GM10266 (cell line): ENCODE results near the gene PI4K2B.
"Not testable (repeated sequence)": the region's sequence is repeated elsewhere in the genome, so short reads cannot be mapped to it uniquely, and the experiment has no call there.

ENCODE experiments used
- DNase-seq: peaks from one replicate; pipeline ENCODE4 v3.0.0; 2012; ENCODE audit errors: extremely low spot score
- TF ChIP-seq, protein P1 (sequence below): IDR thresholded peaks from 2 replicates; pipeline ENCODE4 v1.5.1; 2012; ENCODE audit warnings: mild to moderate bottlenecking, low read depth; ENCODE audit not compliant: control insufficient read depth, insufficient read depth; ENCODE audit errors: missing control alignments

Gene PI4K2B

DNA sequence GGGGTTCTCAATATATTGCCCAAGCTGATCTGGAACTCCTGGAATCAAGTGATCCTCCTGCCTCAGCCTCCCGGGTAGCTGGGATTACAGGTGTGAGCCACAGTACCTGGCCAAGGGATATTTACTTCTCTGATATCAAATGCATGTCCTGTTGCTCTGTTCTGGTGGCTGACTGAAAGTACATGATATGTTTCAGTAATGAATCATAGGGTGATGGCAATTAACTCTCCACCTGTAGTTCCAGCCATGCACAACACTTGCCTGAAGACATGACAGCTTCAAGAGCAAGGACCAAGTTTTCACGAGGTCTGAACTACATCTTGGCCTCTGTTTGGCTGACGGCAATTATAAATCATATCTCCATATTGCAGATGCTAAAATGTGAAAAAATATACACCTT, 87.9 kb downstream of the PI4K2B start:
- DNase-seq: no peak
- TF ChIP-seq, protein P1, sequence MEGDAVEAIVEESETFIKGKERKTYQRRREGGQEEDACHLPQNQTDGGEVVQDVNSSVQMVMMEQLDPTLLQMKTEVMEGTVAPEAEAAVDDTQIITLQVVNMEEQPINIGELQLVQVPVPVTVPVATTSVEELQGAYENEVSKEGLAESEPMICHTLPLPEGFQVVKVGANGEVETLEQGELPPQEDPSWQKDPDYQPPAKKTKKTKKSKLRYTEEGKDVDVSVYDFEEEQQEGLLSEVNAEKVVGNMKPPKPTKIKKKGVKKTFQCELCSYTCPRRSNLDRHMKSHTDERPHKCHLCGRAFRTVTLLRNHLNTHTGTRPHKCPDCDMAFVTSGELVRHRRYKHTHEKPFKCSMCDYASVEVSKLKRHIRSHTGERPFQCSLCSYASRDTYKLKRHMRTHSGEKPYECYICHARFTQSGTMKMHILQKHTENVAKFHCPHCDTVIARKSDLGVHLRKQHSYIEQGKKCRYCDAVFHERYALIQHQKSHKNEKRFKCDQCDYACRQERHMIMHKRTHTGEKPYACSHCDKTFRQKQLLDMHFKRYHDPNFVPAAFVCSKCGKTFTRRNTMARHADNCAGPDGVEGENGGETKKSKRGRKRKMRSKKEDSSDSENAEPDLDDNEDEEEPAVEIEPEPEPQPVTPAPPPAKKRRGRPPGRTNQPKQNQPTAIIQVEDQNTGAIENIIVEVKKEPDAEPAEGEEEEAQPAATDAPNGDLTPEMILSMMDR: no peak

DNA sequence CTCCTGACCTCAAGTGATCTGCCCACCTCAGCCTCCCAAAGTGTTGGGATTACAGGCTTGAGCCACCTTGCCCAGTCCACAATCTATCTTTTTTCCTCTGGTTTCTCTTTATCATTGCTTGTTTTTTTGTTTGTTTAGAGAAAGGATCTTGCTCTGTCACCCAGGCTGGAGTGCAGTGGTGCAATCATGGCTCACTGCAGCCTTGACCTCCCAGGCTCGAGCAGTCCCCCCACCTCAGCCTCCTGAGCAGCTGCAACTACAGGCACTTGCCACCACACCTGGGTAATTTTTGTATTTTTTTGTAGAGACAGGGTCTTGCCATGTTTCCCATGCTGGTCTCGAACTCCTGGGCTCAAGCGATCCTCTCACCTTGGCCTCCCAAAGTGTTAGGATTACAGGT, 94.6 kb downstream of the PI4K2B start:
- not testable (repeated sequence) for DNase-seq
